GM12892 (cell line): Measurements from ENCODE around the gene ZNF57.

Experiments used
- POLR2A ChIP-seq: IDR thresholded peaks from 2 replicates; pipeline ENCODE4 v1.6.1; 2011; ENCODE audit warnings: low read depth, low read length, control low read depth
- TAF1 ChIP-seq: IDR thresholded peaks from 2 replicates; pipeline ENCODE4 v1.6.1; 2011; ENCODE audit warnings: low read depth, mild to moderate bottlenecking, control low read depth, low read length, borderline replicate concordance

DNA sequence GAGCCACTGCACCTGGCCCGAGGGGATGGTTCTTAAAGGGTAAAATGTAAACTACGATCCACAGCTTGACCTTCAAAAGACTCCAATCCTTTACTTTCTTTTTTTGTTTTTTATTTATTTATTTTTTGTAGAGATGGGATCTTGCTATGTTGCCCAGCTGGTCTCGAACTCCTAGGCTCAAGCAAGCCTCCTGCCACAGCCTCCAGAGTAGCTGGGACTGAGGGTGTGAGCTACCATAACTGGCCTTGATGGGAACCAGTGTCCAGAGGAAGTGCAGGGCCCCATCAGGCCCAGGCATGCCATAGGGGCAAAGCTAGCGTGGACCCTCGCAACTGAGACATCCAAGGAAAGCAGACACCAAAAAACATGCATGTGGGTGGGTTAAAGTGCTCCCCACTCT, 62.4 kb downstream of the ZNF57 start:
- TF ChIP-seq POLR2A (no peak), TAF1 (no peak)
